Testis (tissue), 2 donors: ENCODE measurements around the gene FXYD4.

Experiments used
- CTCF ChIP-seq, 3 experiments: fragments of 450-650 bp in 2 of 3; fragments of 200-600 bp in 1 of 3; sonication (generic) in 1 of 3; IDR thresholded peaks; one replicate each; pipeline ENCODE4 v1.5.1; 2016 to 2019; ENCODE audit warnings: antibody characterized with exemption in 3 of 3, mild to moderate bottlenecking in 2 of 3, moderate library complexity in 1 of 3
- POLR2A ChIP-seq: fragments of 450-650 bp; IDR thresholded peaks from one replicate; pipeline ENCODE4 v1.6.1; 2017; ENCODE audit warnings: antibody characterized with exemption, mild to moderate bottlenecking, moderate library complexity

GRCh38 chr10:43398939-43399319 is 27.5 kb downstream of the FXYD4 start:
- TF ChIP-seq CTCF (IDR thresholded peaks at IDR 0.05) (no peak), POLR2A (no peak)
